Peyer's patch (tissue), 4 donors: ENCODE measurements around the gene XPR1.

Source experiments
- POLR2A ChIP-seq, 2 donors: fragments of 450-650 bp; IDR thresholded peaks; one replicate each; pipeline ENCODE4 v1.5.1; 2017; ENCODE audit warnings: antibody characterized with exemption in 2 of 2, mild to moderate bottlenecking in 2 of 2, moderate library complexity in 2 of 2
- TF ChIP-seq, protein P1 (sequence below), 6 experiments: fragments of 450-650 bp in 4 of 6; fragments of 200-600 bp in 2 of 6; sonication (generic) in 1 of 6; IDR thresholded peaks; one replicate each; pipeline ENCODE4 v1.5.1; 2017 to 2019; ENCODE audit warnings: antibody characterized with exemption in 6 of 6, mild to moderate bottlenecking in 3 of 6, moderate library complexity in 1 of 6

DNA sequence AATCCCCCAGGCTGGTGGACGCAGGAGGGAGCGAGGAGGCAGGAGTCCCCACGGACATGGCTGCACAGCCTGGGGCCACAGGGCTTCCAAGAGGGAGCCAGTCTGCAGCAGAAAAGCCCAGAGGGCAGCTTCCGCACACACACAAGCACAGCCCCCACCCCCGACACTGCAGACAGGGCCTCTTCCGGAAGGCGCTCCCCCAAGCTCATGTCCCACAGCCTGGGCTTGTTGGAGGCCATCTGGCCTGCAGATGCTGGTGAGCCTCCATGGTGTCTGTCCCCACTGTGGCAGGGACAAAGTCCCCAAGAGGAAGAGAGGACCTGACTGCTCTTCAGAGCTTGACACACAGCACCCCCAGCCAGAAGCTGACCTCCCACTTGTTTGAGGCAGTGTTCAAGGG is 267.4 kb downstream of the XPR1 start:
- no peak for TF ChIP-seq POLR2A (IDR thresholded peaks at IDR 0.05)
- TF ChIP-seq, protein P1, sequence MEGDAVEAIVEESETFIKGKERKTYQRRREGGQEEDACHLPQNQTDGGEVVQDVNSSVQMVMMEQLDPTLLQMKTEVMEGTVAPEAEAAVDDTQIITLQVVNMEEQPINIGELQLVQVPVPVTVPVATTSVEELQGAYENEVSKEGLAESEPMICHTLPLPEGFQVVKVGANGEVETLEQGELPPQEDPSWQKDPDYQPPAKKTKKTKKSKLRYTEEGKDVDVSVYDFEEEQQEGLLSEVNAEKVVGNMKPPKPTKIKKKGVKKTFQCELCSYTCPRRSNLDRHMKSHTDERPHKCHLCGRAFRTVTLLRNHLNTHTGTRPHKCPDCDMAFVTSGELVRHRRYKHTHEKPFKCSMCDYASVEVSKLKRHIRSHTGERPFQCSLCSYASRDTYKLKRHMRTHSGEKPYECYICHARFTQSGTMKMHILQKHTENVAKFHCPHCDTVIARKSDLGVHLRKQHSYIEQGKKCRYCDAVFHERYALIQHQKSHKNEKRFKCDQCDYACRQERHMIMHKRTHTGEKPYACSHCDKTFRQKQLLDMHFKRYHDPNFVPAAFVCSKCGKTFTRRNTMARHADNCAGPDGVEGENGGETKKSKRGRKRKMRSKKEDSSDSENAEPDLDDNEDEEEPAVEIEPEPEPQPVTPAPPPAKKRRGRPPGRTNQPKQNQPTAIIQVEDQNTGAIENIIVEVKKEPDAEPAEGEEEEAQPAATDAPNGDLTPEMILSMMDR (IDR thresholded peaks at IDR 0.05) = no peak
